Raji (cell line): ENCODE results near the gene SRBD1.

Experiments
- POLR2A ChIP-seq: IDR thresholded peaks from 2 replicates; pipeline ENCODE4 v1.6.1; 2011; ENCODE audit warnings: low read depth, low read length, control low read depth; ENCODE audit not compliant: insufficient read depth

SRBD1 gene

DNA sequence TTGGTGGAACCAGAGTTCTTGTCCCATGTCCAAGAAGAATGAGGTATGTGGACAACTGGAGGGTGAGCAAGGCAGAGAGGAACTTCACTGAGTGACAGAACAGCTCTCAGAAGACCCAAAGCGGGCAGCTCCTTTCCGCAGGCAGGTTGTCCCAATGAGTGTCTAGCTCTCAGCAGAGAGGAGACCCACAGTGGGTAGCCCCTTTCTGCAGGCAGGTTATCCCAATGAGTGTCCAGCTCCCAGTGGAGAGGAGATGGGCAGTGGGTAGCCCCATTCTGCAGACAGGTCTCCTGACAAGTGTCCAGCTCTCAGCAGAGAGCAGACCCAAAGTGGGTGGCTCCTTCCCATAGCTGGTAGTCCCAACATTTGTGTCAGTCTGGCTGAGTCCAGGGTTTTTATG, 69.6 kb downstream of the SRBD1 start:
- no peak for TF ChIP-seq POLR2A

DNA sequence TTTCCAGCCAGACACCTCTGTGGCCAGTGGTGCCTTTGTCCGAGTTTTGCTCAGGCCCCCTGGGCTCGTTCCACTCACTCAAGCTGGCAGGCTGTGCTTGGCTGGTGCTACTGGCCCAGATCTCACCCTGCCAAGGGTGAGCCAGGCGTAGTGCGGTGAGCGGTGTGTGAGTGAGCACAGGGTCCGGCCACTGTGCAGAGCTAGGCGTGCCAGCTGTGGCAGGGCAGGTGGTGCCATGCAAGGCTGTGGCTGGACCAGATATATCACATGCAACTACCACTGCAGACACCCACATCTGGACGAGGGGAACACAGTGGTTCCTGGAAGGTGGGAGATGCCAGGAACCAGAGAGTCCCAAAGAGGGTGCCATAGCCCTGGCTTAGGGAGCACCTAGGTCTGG, 70.1 kb downstream of the SRBD1 start:
- TF ChIP-seq POLR2A, result no peak

DNA sequence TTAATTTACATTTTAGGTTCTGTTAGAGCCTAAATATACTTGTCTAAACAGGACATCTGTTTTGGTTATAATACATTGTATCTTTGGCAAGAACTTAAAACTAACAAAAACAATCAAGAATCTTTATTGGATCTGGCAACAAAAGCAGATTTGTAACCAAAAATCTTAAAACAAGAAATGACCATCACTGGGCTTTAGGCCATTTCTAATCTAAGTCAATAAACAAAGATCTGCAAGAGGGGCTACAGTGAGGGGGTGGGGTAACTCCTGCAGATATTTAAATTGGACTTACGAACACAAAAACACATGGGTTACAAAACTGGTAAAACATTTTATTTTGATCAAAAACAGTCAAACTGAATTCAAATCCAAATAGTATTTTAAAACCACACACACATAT, 77.3 kb downstream of the SRBD1 start:
- TF ChIP-seq POLR2A, result no peak

DNA sequence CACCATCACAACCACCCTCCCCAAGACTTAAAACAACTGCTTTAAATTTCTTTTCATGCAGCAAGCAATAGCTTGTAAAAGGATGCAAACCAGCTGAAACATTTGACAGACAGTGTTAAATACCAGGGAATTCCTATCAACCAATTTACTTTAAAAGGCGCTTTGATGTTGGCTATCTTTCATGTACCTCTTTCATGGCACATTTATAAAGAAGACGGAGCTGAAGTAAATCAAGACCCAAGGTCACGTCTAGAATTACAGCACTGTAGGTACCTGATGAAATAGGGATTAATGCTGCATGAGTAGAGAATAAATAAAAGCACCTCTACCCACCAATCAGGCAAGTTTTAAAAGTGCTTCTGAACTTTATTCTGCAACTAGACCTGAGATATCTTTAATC, 78.9 kb downstream of the SRBD1 start:
- no peak for TF ChIP-seq POLR2A

DNA sequence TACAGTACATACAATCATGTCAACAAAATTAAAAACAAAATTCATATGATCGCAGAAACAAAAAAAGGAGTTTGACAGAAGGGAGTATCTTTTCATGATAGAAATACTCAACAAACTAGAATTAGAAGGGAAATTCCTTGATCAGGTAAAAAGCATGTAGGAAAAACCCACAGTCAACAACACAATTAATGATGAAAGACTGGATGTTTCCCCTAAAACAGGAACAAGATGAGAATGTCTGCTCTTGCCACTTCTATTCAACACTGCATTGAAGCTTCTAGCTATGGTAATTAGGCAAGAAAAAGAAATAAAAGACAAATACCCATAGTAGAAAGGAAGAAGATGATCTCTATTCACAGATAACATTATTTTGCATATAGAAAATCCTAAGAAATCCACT, 87.1 kb downstream of the SRBD1 start:
- TF ChIP-seq POLR2A, result no peak

DNA sequence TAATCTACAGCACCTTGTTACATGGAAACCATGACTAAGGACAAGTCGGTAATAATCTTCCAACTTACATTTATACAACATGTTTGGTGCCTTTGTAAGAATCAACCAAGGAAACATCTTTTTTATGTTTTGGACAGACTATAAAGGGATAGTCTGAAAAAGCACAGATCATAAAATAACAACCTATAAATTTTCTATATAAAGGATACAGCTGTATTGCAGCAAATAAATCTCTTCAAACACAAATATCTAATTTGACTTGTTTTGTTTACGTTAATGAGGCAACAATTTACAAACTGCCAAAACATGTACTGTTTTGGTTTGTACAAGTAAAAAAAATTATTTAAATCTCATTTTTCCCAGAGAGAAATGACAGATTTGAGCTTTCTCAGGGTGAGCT, 92.5 kb downstream of the SRBD1 start:
- no peak for TF ChIP-seq POLR2A

DNA sequence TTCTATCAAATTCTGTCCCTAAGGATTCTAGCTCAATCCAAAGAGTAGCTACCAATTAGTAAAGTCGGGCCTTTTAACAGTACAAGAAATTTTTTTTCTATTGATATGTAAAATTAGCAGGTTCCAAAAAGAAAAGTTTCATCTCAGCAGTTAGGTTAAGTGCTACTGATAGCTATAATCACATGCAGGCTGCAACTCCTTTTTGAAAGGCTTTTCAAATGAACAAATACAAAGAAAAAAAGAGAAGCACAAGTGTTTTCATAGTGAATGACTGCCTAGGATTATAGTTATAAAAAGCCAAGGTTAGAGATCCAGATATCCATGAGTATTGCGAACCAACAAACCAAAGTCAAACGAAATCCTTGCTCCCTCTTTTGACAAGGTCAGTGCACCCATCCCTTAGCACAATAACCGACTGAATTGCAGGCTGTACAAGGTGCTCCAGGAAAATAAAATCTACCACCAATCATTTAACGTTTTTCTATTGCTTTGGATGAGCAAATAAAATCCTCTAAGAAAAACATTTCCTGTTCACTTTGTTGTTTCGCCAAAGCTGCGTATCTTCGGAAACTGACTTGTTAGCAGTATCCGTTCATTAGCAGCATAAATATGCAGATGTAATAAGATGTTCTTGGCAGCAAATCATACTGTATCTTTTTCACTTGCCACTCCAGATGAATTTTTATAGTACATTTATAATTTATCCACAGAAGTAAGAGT, 100.2 kb downstream of the SRBD1 start:
- TF ChIP-seq POLR2A, result no peak

DNA sequence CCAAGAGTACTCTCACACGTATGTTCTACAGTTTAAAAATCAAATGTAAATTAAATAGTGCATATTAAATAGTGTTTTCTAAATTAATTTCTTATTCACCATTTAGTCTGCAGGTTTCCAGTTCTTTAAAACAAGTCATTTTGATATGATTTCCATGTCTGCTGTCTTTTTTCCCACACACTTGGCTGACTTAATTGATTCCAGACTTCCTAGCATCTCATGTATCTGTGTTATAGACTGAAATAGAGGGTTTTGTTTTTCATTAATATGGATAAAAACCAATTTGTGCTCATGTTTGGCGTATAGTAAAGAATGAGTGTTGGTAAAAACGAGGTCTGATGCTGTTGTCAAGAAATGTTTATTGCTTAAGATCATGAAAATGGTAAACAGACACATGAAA, 104.3 kb downstream of the SRBD1 start:
- TF ChIP-seq POLR2A, result no peak

DNA sequence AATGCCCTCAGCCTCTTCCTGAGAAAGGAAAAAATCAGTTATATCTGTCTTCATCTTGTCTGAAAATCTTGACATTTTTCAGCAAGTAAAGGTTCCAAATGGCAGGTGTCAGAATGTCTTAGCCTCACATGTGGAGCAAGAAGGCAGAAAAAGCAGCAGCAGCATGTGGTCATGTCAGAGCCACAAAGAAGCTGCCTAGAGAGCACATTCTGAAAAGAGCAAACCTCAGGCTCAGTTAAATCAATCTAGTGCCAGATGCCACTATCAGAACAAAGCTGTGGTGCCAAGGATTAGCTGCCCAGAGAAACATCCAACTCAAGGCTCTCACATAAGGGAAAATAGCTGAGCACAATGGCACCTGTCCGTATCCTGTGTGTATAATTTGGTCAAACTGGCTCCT, 105.9 kb downstream of the SRBD1 start:
- TF ChIP-seq POLR2A, result no peak

DNA sequence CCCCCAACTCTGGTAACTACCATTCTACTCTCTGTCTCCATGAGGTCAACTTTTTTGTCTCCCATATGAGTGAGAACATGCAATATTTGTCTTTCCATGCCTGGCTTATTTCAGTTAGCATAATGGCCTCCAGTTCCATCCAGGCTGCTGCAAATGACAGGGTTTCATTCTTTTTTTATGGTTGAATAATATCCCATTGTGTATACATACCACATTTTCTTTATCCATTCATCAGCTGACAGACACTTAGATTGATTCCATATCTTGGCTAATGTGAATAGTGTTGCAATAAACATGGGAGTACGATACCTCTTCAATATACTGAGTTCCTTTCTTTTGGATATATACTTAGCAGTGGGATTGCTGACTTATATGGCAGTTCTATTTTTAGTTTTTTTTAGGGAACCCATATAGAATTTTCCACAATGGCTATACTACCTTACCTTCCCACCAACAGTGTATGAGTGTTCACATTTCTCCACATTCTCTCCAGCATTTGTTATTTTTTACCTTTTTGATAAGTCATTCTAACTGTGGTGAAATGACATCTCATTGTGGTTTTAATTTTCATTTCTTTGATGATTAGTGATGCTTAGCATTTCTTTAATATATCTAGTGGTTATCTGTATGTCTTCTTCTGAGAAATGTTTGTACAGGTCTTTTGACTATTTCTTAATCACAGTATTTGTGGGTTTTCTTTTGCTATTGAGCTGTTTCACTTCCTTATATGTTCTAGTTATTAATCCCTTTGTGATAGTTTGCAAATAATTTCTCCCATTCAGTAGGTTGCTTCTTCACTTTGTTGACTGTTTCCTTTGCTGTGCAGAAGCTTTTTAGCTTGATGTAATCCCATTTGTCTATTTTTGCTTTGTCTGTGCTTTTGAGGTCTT, 112.2 kb downstream of the SRBD1 start:
- no peak for TF ChIP-seq POLR2A

DNA sequence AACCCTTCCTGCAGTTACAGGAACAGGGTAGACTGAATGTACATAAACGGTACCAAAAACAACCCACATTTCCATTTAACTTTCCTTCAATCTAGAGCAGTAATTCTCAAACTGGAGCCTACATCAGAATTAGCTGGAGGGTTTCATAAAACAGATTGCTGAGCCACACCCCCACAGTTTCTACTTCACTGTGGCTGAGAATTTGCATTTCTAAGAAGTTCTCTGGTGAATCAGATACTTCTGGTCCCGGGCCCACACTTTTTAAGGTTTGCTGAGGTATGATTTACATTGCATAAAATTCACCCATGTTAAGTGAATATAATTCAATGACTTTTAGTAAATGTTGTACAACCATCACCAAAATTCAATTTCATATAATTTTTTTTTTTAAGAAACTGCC, 113.7 kb downstream of the SRBD1 start:
- TF ChIP-seq POLR2A, result no peak

DNA sequence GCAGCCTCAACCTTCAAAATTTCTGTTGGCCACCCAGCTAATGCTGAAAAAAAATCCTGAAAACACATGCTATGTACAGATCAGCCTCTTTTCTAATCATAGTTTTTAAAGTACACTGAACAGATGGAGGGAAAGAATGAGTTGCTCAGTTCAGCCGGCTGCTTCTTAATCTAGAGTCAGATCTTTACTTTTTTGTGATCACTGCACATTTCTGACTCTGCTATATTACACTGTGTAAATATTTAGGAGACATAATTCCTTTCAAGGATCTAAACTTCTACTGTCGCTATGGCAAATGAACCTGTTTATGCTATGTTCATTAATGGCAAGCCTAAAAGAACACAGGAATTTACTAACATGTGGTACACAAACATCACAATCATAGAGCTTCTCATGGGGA, 114.2 kb downstream of the SRBD1 start:
- no peak for TF ChIP-seq POLR2A

DNA sequence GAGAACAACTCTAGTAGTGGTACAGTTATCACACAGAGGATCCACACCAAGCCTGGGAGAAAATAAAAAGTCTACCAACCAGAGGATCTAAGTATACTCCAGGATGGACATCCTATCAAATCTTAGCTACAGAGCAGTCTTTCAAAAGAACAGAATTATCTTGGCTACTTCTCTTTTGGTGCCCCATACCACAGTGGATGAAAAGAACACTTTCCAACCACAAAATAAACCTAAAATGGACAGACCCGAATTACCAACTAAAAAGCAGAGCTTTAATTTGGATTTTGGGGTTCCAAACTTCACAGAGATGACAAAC, 116.1 kb downstream of the SRBD1 start:
- TF ChIP-seq POLR2A, result no peak

DNA sequence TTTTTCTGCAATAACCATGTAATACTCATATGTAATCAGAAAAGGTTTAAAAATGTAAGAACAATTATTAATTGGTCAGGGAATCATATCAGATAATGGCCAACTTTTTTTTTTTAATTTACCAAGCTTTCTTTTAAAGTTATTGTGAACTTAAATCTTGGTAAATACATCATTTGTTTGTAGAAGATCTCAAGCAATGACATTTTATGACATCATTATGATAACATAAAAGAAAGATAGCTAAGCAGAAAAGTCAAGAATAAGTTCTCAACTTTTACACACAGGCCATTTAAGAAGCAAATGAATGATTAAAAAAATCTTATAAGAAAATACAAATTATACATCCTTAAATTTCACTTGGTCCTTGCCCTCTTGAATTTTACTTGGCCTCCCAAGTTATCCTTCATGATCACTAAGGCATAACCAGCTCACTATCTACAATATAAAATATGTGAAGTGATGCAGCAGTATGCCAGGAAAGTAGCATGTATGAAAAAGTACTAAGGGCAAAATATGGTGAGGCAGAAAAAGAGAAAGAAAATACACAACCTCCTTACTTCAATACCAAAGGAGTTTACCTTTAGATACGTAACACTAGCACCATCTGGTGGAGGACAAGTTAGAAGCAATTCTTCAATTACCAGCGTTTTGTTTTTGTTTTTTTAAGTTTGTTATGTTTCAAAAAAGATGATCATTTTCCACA, 116.6 kb downstream of the SRBD1 start:
- TF ChIP-seq POLR2A, result no peak

DNA sequence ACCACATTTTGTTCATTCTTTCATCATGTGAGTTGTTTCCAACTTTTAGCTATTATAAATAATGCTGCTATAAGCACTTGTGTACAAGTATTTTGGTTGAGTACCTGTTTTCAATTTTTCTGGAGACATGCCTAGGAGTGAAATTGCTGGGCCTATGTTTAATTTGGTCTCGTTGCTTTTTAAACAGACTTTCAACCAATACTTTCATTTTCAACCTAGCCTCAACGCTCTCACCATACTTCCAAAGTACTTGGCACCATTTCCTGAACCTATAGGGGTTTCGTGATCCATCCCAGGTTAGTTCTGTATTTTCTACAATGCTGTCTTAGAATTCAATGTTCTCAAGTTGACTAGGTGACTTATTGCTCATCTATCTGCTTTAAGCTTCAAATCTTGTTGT, 126.1 kb downstream of the SRBD1 start:
- TF ChIP-seq POLR2A, result no peak

DNA sequence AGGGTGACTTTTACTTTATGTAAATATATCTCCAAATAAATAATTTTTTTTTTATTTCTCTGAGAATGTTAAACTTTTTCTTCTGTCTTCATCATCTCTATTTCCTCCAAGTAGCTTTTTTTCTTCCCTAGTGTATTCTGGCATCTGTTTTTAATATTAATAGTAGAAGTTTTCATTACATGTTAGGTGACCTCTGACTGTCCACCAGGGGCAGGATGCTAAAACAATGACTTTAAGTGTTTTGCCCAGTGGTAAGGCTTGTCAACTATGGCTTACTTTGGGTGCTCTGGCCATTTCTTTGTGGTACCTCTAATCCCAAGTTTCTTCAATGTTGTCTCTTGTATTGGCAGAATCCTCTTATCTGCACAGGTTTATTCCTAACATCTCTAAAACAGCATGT, 127.1 kb downstream of the SRBD1 start:
- no peak for TF ChIP-seq POLR2A
